Lower leg skin (tissue), 3 donors: ENCODE measurements around the gene MS4A12.

ENCODE experiments used
- POLR2A ChIP-seq, 2 donors: fragments of 450-650 bp; IDR thresholded peaks; one replicate each; pipeline ENCODE4 v1.6.1; 2016 to 2017; ENCODE audit warnings: antibody characterized with exemption in 2 of 2, mild to moderate bottlenecking in 1 of 2, moderate library complexity in 1 of 2
- TF ChIP-seq, protein P1 (sequence below), 3 donors: fragments of 450-650 bp; IDR thresholded peaks; one replicate each; pipeline ENCODE4 v1.5.1; 2016; ENCODE audit warnings: antibody characterized with exemption in 3 of 3, mild to moderate bottlenecking in 3 of 3, moderate library complexity in 2 of 3

- TF ChIP-seq, protein P1, sequence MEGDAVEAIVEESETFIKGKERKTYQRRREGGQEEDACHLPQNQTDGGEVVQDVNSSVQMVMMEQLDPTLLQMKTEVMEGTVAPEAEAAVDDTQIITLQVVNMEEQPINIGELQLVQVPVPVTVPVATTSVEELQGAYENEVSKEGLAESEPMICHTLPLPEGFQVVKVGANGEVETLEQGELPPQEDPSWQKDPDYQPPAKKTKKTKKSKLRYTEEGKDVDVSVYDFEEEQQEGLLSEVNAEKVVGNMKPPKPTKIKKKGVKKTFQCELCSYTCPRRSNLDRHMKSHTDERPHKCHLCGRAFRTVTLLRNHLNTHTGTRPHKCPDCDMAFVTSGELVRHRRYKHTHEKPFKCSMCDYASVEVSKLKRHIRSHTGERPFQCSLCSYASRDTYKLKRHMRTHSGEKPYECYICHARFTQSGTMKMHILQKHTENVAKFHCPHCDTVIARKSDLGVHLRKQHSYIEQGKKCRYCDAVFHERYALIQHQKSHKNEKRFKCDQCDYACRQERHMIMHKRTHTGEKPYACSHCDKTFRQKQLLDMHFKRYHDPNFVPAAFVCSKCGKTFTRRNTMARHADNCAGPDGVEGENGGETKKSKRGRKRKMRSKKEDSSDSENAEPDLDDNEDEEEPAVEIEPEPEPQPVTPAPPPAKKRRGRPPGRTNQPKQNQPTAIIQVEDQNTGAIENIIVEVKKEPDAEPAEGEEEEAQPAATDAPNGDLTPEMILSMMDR (IDR thresholded peaks at IDR 0.05) = no peak
- no peak for TF ChIP-seq POLR2A (IDR thresholded peaks at IDR 0.05)
Observed at GRCh38 chr11:60468829-60469228, 23.7 kb upstream of the MS4A12 start.
